HG02571 (cell line): Measurements from ENCODE around the gene ADD2.
"Not testable (repeated sequence)": the region's sequence is repeated elsewhere in the genome, so short reads cannot be mapped to it uniquely, and the experiment has no call there.

Experiments used
- ATAC-seq: cut with Tn5 transposase; IDR thresholded peaks from one replicate; pipeline ENCODE4 v1.9.1; 2021; ENCODE audit warnings: mild to moderate bottlenecking, moderate library complexity; ENCODE audit not compliant: unreplicated experiment

The ADD2 gene

DNA sequence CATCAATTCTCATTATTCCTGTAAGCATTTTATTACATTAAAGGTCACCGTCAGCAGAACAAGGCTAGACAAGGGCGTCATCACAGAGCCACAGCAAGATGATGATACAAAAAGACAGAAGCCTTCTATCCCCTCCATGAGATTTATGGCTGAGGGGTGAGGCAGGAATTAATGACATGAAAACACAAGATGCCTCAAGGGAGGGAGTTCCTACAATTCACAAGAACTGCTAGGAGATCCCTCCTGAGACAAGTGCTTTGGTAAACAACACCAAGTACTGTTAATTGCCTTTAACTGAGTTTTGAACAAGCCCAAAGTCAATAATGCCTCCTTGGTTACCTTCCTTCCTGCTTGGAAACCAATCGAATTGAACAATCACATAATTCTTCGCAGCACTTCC is 14.1 kb downstream of the ADD2 start:
- ATAC-seq: no peak

DNA sequence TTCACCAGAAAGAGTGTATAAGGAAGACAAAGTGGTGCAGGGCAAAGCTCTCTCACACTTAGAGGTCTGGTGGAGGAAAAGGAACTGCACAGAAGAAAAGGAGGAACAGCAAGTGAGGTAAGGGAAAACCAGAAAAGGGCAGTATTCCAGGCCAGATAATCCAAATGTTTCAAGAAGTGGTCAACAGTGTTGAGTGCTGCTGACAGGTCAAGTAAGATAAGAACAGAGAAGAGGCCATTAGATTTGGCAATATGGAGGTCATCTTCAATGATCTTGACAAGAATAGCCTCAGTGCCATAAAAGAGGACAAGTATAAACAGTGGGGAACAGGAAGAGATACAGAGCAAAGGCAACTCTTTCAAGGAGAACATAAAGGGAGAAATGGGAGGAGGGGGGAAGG is 15.0 kb downstream of the ADD2 start:
- ATAC-seq: no peak

DNA sequence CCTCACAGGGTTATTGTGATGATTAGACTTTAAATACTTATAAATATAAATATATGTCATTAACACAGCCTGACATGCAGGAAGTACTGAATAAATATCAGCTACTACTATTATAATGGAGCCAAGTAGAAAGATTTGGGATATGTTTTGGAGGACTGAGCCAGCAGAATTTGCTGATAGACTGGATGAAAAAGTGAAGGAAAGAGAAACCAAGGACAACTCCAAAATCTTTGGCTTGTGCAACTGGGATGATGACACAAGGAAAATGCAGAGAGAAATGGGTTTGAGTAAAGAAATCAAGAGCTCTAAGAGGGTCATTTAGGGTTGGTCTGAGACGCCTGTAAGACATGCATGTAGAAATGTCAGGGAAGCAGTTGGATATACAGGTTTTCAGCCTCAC is 15.6 kb downstream of the ADD2 start:
- ATAC-seq: no peak

GRCh38 chr2:70751881-70752280 is 16.1 kb downstream of the ADD2 start:
- ATAC-seq: no peak

GRCh38 chr2:70750320-70750719 is 17.7 kb downstream of the ADD2 start:
- ATAC-seq: no peak

DNA sequence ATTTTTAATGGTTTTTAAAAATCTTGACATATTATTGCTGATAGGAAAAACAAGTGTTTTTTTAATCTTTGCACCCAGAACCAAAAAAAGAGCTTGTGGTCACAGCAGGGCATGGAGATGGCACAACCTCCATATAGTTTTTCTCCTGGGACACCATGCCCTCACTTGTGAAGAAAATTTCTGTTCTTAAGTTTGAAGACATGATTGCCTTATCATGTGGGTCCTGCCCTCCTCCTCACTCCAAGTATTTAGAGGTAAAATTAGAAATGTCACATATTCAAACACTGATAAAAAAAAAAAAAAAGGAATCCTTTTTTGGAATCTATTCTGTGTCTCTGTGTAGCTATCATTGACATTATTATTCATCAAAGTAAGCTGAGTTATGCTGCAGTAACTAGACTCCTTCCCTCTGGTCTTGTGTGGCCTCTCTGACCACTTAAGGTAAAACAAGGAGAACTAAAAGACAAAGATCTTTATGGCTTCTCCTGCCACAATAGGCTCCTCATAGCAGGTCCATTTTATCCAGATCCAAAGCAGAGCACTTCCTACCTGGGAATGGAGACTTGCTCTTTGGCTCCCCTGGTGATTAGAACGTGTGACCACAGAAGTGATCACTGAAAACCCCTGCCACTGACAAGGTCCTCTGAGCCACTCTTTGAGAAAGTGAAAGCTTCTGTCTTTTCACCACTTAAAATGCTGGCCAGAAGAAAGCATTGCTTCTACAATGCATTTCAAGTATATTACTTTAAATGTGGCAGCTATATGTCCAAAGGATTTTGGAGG is 19.8 kb downstream of the ADD2 start:
- ATAC-seq: no peak

DNA sequence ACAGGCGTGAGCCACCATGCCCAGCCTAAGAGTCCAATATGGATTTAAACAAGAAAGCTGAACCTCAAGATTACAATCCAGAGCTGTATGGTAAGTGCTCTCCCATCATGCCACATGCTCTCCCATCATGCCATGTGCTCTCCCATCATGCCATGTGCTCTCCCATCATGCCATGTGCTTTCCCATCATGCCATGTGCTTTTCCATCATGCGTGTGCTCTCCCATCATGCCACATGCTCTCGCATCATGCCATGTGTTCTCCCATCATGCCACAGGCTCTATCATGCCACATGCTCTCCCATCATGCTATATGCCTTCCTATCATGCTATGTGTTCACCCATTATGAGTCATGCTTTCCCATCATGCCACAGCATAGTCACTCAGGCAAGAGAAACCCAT is 20.7 kb downstream of the ADD2 start:
- ATAC-seq: no peak

DNA sequence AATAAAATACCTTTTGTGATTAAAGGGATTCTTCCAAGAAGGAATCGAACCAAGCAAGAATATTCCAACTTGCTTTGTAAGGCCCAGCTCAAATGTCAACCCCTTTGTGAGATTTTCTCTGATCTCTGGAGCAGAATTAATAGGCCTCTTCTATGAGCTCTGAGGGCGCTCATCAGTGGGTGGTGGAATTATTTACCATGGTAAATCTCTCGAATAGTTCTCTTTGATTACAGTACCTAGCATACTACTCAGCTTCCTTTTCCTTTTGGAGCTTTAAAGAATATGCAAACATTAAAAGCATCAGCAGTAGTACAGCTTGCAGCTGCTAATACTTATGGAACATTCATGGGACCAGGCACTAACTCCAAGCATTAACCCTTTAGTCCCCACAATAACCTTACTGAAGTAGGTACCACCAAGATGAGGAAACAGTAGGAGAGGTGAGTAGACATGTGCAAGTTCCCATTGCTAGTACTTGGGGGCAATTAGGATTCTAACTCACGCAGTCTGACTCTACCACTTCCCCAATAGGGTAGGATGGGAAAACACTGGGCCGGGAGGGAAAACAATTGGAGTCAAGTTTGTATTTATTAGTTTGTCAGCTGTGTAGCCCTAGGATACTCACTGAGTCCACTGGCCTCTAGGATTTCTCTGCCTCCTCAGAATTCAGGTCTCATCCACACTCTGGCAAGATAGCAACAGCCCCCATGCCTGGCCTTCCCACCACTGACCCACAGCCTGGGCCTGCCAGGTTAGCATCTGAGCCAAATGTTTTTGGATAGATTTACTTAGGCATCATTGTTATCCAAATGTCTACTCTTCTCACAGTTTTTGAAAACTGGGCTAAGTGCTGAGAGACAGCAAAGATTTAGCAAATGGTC is 21.7 kb downstream of the ADD2 start:
- ATAC-seq: no peak

GRCh38 chr2:70745276-70745825 is 22.6 kb downstream of the ADD2 start:
- no peak for ATAC-seq

DNA sequence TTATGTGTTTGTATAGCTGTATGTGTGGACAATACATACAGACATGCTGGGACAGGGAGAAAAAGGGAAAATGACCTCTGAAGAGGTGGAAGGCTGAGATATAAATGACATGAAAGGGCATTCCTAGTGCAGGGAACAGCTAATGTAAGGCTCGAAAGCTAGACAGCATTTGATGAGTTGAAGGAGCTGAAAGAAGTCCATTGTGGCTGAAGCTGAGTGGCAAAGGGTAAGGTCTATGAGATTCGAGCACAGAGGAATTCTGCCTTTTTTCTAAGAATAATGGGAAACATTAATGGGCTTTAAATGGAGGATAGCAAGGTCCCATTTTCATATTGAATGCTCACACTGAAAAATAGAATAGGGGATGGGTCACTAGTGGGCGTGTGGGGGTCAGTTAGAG is 23.6 kb downstream of the ADD2 start:
- ATAC-seq: no peak

GRCh38 chr2:70743677-70744076 is 24.3 kb downstream of the ADD2 start:
- ATAC-seq: no peak

DNA sequence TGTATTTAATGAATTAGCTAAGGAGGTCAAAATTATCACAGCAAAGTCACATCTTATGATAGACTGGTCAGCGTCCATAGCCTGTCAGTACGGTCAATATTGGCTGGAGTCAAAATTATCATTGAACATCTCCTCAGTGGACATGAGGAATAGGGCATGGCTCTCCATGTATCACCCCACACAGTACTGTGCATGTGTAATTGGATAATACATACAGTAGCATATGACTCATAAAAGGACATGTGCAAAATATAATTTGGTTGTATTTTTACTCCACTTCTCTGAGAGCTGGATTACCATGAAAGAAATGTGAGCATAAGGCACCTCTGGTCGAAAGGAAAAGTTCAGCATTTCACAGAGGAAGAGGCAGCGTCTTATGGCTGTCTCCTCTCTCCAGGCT is 24.9 kb downstream of the ADD2 start:
- no peak for ATAC-seq

- ATAC-seq: not testable (repeated sequence)
Observed at GRCh38 chr2:70739492-70739891, 28.5 kb downstream of the ADD2 start.

DNA sequence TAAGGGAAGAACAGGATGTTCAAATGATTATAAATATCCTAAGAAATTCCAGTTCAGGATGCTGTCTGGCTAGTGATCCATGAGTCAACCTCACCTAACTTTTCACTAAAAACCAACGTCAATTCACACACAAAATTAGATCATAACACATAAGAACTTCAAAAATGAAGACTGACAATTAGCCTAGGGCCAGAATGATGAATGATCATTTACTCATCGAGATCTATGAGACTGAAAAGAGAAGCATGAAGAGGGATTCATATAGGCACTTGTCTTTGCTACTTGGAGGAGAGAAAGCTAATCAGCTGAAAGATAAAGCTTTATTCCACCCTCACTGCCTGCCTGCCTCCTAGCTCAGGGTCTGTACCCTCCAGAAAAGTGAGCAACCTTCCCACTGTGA is 29.8 kb downstream of the ADD2 start:
- ATAC-seq: no peak

DNA sequence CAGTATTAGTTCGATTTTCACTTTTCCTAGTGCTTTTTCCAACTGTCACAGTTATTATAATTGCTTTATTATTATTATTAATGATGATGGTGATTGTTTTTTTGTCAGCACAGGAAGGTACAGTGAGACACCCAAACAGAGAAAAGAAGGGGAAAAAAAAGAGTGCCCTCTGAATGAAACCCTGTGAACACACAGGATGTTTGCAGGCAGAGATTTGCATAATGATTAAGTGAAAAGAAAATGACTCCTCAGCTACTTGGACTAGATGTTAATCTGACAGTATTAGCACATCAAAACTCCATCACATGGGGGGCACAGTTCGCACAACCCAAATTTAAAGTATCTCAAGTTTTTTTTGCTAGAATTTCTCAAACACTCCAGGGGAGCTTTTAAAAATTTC is 32.9 kb downstream of the ADD2 start:
- no peak for ATAC-seq

GRCh38 chr2:70733646-70734180 is 34.3 kb downstream of the ADD2 start:
- no peak for ATAC-seq

- ATAC-seq: no peak
Observed at GRCh38 chr2:70732766-70733645, 35.0 kb downstream of the ADD2 start.

- ATAC-seq: no peak
Observed at GRCh38 chr2:70730730-70731129, 37.3 kb downstream of the ADD2 start.

GRCh38 chr2:70729647-70730046 is 38.4 kb downstream of the ADD2 start:
- no peak for ATAC-seq

DNA sequence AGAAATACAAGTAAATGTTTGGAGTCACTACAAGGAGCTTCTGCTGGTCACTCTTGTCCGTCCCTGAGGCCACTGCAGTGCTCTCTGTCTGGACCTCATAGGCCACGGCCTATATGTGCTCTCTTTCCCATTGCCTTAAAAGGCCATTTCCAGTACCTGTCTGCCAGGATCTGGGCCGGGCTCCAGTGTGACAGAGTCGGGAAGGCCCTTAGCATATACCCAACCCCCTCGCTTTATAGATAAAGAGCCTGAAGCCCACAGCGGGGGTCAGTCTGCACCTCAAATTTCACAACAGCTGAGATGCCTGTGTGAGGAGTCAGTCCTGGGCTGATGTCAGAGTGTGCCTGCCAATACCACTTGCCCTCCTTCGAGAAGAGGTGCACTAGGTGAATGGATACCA is 39.9 kb downstream of the ADD2 start:
- ATAC-seq: no peak
